ENCODE measurements around the gene CRLF1.

DNA sequence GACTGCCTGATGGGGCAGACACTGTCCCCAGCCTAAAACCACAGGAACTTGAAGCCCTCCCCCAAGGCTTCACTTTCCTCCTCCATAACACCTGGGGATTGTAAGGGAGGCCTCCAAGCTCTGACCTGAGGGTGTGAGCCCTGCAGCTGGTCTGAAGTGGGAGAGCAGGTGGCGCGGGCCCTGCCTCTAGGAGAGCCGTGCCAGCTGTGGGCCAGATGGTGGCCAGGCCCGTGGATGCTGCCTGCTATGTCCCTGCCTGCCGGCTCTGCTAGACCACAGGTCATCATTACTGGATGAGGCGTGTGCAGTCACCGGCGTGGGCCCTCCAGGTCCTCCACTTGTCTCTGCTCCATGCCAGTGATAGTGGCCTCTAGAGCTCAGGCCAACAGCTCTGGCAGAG is 26.7 kb upstream of the CRLF1 start:
- no peak for TF ChIP-seq CTCF (tag by site-specific recombination; IDR thresholded peaks at IDR 0.05)
- no peak for TF ChIP-seq ZNF138 (tag by site-specific recombination; IDR thresholded peaks at IDR 0.05; ENCODE audit: borderline replicate concordance)
- TF ChIP-seq YY1 (tag by site-specific recombination; IDR thresholded peaks at IDR 0.05): no peak
- TF ChIP-seq, protein P1, sequence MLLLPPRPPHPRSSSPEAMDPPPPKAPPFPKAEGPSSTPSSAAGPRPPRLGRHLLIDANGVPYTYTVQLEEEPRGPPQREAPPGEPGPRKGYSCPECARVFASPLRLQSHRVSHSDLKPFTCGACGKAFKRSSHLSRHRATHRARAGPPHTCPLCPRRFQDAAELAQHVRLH (tag by site-specific recombination; IDR thresholded peaks at IDR 0.05): no peak
- TF ChIP-seq, protein P2, sequence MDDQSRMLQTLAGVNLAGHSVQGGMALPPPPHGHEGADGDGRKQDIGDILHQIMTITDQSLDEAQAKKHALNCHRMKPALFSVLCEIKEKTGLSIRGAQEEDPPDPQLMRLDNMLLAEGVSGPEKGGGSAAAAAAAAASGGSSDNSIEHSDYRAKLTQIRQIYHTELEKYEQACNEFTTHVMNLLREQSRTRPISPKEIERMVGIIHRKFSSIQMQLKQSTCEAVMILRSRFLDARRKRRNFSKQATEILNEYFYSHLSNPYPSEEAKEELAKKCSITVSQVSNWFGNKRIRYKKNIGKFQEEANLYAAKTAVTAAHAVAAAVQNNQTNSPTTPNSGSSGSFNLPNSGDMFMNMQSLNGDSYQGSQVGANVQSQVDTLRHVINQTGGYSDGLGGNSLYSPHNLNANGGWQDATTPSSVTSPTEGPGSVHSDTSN (CRISPR knock-in tag; IDR thresholded peaks at IDR 0.05): no peak
- no peak for TF ChIP-seq ZEB2 (tag by site-specific recombination; IDR thresholded peaks at IDR 0.05)
